ENCODE results near the gene PRXL2B.
"Not testable (repeated sequence)": the region's sequence is repeated elsewhere in the genome, so short reads cannot be mapped to it uniquely, and the experiment has no call there.

PRXL2B gene

GRCh38 chr1:2614145-2614544 is 27.6 kb downstream of the PRXL2B start:
- DNase-seq (ENCODE audit: low spot score): no peak

- no peak for DNase-seq (ENCODE audit: low spot score)
Measured at GRCh38 chr1:2617971-2618470, 31.4 kb downstream of the PRXL2B start.

DNA sequence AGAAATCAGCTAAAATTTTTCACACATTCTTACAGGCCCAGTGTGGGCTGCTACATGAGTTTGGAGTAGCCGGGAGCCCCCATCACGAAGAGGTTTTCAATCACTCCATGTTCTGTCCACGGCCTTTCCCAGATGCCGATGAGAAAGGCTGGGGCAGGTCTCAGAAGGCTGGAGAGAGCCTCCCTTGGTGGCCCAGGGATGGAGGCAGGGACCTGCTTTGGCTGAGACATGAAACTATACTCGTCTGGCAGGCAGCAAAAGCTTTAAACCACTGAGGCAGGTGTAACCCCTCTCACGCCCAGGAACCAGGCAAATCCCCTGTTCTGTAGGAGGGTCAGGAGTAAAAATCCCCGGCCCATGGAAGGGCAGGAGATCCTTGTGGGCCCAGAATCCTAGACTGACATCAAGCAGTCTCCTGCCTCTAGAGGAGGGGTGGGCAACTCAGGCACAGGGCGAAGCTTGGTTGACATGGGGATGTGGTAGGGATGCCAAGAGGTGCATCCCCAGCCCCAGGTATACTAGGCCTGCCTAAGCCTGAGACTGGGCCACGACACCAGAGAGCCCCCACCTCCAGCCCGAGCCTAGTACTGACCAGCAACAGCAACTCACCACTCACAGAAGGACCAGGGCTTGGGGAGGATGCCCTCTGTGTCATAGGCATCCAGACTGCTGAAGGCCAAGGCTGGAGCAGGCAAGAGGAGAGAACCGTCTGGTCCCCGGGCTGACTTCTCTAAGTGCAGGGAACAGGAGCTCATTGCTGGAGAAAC is 37.2 kb downstream of the PRXL2B start:
- no peak for DNase-seq (ENCODE audit: low spot score)

GRCh38 chr1:2624735-2625300 is 38.2 kb downstream of the PRXL2B start:
- DNase-seq (ENCODE audit: low spot score): no peak

- no peak for DNase-seq (ENCODE audit: low spot score)
Measured at GRCh38 chr1:2625311-2625710, 38.7 kb downstream of the PRXL2B start.

- DNase-seq (ENCODE audit: low spot score): not testable (repeated sequence)
Measured at GRCh38 chr1:2625748-2626147, 39.2 kb downstream of the PRXL2B start.

GRCh38 chr1:2627746-2628145 is 41.2 kb downstream of the PRXL2B start:
- DNase-seq (ENCODE audit: low spot score): no peak

DNA sequence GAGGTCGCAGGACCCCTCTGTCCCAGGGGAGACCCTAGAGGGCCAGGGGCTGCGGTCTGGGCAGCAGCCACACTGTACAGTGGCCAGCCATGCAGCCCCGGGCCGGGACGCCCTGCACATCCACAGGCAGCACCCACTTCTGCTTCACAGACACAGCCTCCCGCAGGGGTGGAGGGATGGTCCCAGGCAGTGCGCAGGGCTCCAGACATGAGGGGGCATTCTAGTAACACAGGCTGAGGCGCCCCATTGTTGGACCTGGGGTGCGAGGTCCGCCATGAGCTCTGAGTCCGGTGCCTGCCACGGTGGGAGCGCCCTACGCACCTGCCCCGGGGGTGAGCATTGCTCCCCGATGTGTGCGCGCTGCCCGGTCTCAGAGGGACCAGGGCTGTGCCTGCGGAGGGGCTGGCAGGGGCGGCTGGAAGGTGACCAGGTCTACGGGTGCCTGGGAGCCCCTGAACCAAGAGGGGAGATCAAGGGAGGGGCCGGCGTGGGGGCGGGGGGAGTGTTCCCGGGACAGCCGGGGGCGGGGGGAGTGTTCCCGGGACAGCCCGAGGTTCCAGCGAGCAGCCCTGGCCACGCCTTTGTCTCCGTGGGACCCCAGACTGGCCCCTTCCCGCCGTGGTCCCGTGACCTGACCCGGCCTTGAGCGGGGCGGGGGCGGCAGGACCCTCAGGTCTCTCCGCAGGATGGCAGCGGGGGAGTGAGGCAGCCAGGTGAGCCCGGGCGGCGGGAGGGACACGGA is 41.8 kb downstream of the PRXL2B start:
- no peak for DNase-seq (ENCODE audit: low spot score)

- DNase-seq (ENCODE audit: low spot score): no peak
Measured at GRCh38 chr1:2628933-2629626, 42.5 kb downstream of the PRXL2B start.

DNA sequence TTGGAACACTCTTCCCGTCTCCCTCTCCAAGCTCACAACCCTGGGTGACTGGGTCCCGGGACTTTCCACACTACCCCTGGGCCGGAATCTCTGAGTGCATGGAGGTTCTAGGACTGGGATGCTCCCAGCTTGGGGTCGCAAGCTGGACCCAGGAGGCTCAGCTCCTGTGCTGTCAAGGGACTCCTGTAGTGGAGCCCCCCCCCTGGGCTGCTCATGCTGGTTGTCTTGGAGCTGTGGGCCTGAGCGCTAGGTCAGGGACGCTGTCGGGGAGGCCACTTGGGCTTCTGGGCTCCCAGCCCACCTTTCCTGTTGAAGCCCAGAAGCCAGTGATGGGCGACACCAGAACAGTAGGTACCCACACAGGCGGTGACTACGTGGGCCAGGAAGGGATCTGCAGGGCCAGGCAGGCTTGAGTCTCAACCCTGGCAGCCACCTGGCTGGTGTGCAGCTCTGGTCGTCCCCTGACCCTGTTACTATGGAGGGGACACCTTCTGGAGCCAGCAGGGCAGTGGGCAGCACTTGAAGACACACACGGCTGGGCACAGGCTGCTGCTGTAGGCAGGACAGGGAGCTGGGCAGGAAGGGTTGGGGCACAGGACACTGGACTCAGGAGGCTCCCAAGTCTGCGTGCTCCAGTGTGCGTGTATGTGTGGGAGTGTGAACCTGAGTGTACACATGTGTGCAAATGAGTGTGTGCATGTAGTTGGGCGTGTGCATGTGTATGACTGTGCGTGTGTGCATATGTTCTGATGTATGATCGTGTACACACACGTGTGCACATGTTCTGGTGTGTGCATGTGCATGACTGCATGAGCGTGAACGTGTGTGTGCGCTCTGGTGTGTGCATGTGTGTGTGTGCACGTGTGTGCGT is 43.3 kb downstream of the PRXL2B start:
- DNase-seq (ENCODE audit: low spot score): no peak

- no peak for DNase-seq (ENCODE audit: low spot score)
Measured at GRCh38 chr1:2630498-2631135, 44.0 kb downstream of the PRXL2B start.

DNA sequence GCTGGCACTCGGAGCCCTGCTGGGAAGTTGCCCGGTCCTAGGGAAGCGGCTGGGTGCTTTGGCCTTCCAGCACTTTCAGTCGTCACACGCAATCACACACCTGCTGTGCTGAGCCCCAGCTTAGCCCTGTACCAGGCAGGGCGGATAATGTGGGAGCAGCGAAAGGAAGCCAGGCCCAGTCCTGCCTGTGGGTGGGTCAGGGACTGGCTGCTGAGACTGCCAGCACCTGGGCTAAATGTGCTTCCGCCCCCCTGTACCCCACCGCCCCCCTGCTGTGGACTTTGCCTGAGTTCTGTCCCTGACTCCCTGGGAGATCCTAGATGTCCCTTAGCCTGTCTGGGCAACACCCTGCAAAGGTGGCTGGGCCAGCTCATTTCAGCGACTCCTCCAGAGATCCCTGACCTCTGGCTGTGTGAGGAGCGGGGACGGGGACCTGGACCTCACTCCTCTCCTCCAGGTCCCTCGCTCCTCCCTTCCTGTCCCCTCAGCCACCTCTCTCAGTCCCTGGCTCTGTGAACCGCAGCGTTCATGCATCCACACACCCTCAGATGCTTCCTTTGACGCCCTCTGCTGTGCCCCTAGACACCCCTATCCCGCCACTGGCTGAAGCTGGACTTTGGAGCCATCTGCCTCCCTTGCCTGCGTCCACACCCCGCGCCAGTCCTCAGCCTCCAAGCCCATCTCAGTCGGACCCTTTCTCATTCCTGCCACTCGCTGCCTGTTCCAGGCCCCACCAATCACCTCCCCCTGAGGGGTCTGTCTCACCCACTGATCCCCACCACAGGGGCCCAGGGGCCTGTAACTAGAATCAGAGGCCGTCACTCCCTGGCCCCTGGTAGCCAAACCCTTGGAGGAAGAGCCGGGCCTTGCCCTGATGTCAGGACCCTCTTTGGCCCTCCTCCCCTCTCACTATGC is 44.8 kb downstream of the PRXL2B start:
- no peak for DNase-seq (ENCODE audit: low spot score)

- DNase-seq (ENCODE audit: low spot score): no peak
Measured at GRCh38 chr1:2632051-2632430, 45.5 kb downstream of the PRXL2B start.

- DNase-seq (ENCODE audit: low spot score): no peak
Measured at GRCh38 chr1:2632561-2633361, 46.2 kb downstream of the PRXL2B start, which contains the start of gene MMEL1. MMEL1 (minus strand) TSS chr1:2633016; CDS start chr1:2629484, 3,532 bp downstream.

DNA sequence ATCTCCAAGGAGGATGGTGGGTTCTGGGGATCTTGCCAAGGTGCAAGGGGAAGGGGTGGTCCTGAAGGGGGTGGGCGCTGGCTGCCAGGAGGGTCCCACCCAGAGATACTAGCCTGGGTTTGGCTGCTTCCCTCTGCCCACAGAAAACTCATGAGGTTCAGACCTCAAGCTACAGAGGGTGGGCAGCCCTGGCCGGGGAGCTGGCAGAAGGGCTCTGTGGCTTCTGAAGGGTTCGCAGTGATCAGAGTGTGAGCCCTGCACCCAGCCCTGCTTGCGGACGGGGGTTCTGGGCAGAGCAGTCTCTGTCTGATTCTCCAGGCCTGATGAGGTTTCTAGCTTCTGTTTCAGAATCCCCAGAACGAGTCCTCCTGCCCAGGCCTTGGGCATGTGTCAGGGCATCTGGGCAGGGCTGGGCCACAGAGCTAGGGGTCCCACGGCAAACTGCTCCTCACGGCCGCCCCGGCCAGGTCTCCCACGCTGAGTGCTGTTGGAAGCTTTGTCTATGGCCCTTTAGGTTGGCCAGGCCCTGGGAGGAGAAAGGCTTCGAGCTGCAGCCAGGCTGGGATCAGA is 46.9 kb downstream of the PRXL2B start:
- DNase-seq (ENCODE audit: low spot score): no peak

GRCh38 chr1:2633936-2634491 is 47.4 kb downstream of the PRXL2B start:
- DNase-seq (ENCODE audit: low spot score): no peak

DNA sequence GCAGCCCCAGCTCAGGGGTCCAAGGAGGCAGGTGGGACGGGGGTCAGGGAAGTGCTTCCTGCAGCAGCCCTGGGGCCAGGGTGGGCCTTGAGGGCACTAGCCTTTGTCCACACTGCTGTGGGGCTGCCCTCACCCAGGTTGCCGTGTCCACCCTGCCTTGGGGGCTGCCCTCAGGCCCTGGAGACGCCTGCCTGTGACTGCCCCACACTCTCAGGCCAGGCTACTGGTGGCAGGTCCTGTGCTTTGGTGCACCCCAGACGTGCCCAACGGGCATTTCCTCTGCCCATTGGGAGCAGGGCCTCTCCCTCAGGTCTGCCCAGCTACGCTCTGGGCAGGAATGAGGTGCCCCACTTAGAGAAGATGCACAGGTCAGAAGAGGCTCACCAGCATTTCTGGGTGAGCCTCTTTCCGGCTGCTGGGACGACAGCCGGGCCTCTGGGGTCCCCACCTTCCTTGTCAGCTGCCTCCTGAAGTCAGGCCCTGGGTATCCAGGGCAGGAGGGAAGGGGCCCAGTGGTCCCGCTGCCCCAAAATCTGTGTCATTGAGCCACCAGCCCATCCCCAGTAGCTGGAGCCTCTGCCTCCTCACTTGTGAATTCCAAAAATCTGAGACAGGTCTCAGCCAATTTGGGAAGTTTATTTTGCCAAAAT is 48.9 kb downstream of the PRXL2B start:
- no peak for DNase-seq (ENCODE audit: low spot score)

DNA sequence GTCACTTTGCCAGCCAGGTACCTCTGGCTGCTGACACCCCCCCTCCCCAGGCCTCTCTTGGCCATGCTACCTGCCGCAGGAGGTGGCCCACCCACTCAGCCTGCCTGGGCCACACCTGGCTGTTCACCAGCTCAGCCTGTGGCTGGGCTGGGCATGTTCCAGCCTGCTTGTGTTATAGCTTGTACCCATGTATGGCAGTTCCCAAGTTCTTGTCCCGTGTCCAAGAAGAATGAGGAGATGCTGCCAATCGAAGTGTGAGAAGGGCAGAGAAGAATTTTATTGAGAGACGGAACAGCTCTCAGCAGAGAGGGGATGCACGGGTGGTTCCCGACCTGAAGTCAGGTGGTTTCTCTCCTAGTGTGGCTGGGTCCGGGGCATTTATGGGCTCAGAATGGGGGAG is 50.2 kb downstream of the PRXL2B start:
- DNase-seq (ENCODE audit: low spot score): no peak
